WTC11 (cell line): ENCODE measurements around the gene HIPK3. TPM values are rescaled to one million over a fixed set of nuclear protein-coding genes. Genes with fewer than 3 reads are reported as not detected.

Experiments used
- ATAC-seq: fragments of 200-7000 bp; cut with Tn5 transposase; 2 replicates; pipeline ENCODE4 v1.10.0; 2021; ENCODE audit warnings: mild to moderate bottlenecking, moderate library complexity
- CTCF ChIA-PET: fragments of 300-600 bp; sonication (Branson Sonifier 250); formaldehyde crosslinking; loops from one replicate; lab custom pipeline; 2021; ENCODE audit warnings: antibody characterized with exemption; lab: Charles Lee
- POLR2A ChIA-PET: fragments of 350-600 bp; sonication (Branson Sonifier 250); formaldehyde crosslinking; loops from one replicate; lab custom pipeline; 2021; ENCODE audit warnings: antibody characterized with exemption; lab: Charles Lee
- DNase-seq: peaks from one replicate; pipeline ENCODE4 v3.0.0; 2021; ENCODE audit warnings: low spot score
- H3K27ac Mint-ChIP-seq: 2 replicates; pipeline ENCODE4 v1.8.0; 2021; ENCODE audit warnings: mixed read lengths
- H3K27me3 Mint-ChIP-seq: 2 replicates; pipeline ENCODE4 v1.8.0; 2021; ENCODE audit warnings: low read depth, mild to moderate bottlenecking, moderate library complexity, mixed read lengths
- H3K36me3 Mint-ChIP-seq: 2 replicates; pipeline ENCODE4 v1.8.0; 2021; ENCODE audit warnings: mixed read lengths
- H3K4me1 Mint-ChIP-seq: 2 replicates; pipeline ENCODE4 v1.8.0; 2022; ENCODE audit warnings: mixed read lengths
- H3K4me3 Mint-ChIP-seq: 2 replicates; pipeline ENCODE4 v1.8.0; 2021; ENCODE audit warnings: mild to moderate bottlenecking, moderate library complexity, mixed read lengths
- H3K9me3 Mint-ChIP-seq: 2 replicates; pipeline ENCODE4 v1.8.0; 2021; ENCODE audit warnings: mixed read lengths
- CBFB ChIP-seq: sonication (generic); formaldehyde crosslinking; IDR thresholded peaks from 2 replicates; pipeline ENCODE4 v1.8.1; 2022; ENCODE audit warnings: mild to moderate bottlenecking, low read depth, missing genetic modification reagents
- CREM ChIP-seq: sonication (generic); formaldehyde crosslinking; IDR thresholded peaks from 2 replicates; pipeline ENCODE4 v1.8.1; 2022; ENCODE audit warnings: mild to moderate bottlenecking, missing genetic modification reagents, moderate library complexity
- FOXP1 ChIP-seq: sonication (generic); formaldehyde crosslinking; IDR thresholded peaks from 2 replicates; pipeline ENCODE4 v1.8.0; 2022; ENCODE audit warnings: missing genetic modification reagents, mild to moderate bottlenecking, moderate library complexity, borderline replicate concordance
- JAZF1 ChIP-seq: fragments of 250-450 bp; sonication (Bioruptor Pico); IDR thresholded peaks from 2 replicates; pipeline ENCODE4 v1.9.0; 2021; ENCODE audit warnings: moderate library complexity, mild to moderate bottlenecking, inconsistent platforms
- MXD4 ChIP-seq: fragments of 250-450 bp; sonication (Bioruptor Pico); IDR thresholded peaks from 2 replicates; pipeline ENCODE4 v1.8.0; 2021; ENCODE audit warnings: mild to moderate bottlenecking, moderate library complexity, borderline replicate concordance
- MYBL2 ChIP-seq: sonication (generic); formaldehyde crosslinking; IDR thresholded peaks from 2 replicates; pipeline ENCODE4 v1.8.1; 2023; ENCODE audit warnings: mild to moderate bottlenecking, moderate library complexity, missing genetic modification reagents
- TEAD4 ChIP-seq: sonication (generic); formaldehyde crosslinking; IDR thresholded peaks from 2 replicates; pipeline ENCODE4 v1.8.0; 2022; ENCODE audit warnings: mild to moderate bottlenecking, missing genetic modification reagents
- ZBTB21 ChIP-seq: sonication (generic); formaldehyde crosslinking; IDR thresholded peaks from 2 replicates; pipeline ENCODE4 v1.8.1; 2023; ENCODE audit warnings: mild to moderate bottlenecking, missing genetic modification reagents, borderline replicate concordance
- ZNF121 ChIP-seq: sonication (generic); formaldehyde crosslinking; IDR thresholded peaks from 2 replicates; pipeline ENCODE4 v1.8.0; 2023; ENCODE audit warnings: missing genetic modification reagents
- ZNF396 ChIP-seq: fragments of 250-450 bp; sonication (Bioruptor Pico); IDR thresholded peaks from 2 replicates; pipeline ENCODE4 v1.8.0; 2021; ENCODE audit warnings: mild to moderate bottlenecking, moderate library complexity, borderline replicate concordance
- ZNF423 ChIP-seq: fragments of 250-450 bp; sonication (Bioruptor Pico); IDR thresholded peaks from 2 replicates; pipeline ENCODE4 v2.1.2; 2022; ENCODE audit warnings: mild to moderate bottlenecking, moderate library complexity
- total RNA-seq: library from RNA; stranded (reverse); gene quantifications from 3 replicates; pipeline ENCODE4 v1.2.3, GENCODE V29; 2021
- TF ChIP-seq, protein P1 (sequence below): sonication (generic); formaldehyde crosslinking; IDR thresholded peaks from 2 replicates; pipeline ENCODE4 v1.8.0; 2022; ENCODE audit warnings: mild to moderate bottlenecking, missing genetic modification reagents
- TF ChIP-seq, protein P2 (sequence below): sonication (generic); formaldehyde crosslinking; IDR thresholded peaks from 2 replicates; pipeline ENCODE4 v1.8.1; 2022; ENCODE audit warnings: low read depth, mild to moderate bottlenecking, moderate library complexity, missing genetic modification reagents, borderline replicate concordance
- TF ChIP-seq, protein P3 (sequence below): sonication (generic); formaldehyde crosslinking; IDR thresholded peaks from 2 replicates; pipeline ENCODE4 v1.8.0; 2023; ENCODE audit warnings: missing genetic modification reagents, mild to moderate bottlenecking, borderline replicate concordance
- TF ChIP-seq, protein P4 (sequence below): sonication (generic); formaldehyde crosslinking; IDR thresholded peaks from 2 replicates; pipeline ENCODE4 v1.8.1; 2023; ENCODE audit warnings: mild to moderate bottlenecking, missing genetic modification reagents, borderline replicate concordance

HIPK3 gene
- total RNA-seq, 1 experiment from 2014 or later = 24.1 TPM

DNA sequence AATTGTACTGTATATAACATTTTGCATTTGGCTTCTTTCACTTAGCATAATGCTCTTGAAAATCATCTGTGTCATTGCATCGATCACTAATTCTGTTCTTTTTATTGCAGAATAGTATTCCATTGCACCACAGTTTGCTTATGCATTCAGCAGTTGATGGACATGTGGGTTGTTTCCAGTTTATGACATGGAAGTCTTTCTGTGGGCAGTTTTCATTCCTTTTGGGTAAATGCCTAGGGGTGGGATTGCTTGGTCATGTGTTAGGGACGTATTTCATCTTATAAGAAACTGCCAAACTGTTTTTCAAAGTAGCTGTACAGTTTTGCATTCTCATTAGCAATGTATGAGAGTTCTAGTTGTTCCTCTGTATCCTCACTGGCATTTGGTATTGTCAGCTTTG, 127.0 kb downstream of the HIPK3 start (continued):
- TF ChIP-seq, protein P1, sequence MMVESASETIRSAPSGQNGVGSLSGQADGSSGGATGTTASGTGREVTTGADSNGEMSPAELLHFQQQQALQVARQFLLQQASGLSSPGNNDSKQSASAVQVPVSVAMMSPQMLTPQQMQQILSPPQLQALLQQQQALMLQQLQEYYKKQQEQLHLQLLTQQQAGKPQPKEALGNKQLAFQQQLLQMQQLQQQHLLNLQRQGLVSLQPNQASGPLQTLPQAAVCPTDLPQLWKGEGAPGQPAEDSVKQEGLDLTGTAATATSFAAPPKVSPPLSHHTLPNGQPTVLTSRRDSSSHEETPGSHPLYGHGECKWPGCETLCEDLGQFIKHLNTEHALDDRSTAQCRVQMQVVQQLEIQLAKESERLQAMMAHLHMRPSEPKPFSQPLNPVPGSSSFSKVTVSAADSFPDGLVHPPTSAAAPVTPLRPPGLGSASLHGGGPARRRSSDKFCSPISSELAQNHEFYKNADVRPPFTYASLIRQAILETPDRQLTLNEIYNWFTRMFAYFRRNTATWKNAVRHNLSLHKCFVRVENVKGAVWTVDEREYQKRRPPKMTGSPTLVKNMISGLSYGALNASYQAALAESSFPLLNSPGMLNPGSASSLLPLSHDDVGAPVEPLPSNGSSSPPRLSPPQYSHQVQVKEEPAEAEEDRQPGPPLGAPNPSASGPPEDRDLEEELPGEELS = no peak

DNA sequence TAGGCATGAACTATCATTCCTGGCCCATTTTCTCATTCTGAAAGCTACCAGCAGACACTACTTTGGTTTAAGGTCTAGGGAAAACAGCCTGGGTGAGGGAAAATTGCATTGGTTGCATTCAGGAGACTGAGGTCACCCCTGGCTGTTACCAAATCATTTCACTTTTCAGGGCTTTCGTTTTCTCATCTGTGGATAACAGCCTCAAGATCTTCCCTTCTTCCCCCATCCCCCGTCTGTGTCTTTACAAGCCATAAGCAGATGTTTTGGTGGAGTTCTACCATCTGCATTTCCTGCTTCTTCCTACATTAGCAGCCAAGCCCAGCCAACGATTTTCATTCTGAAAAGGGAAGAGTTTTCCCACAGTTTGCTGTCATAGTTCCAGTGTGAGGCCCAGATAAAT, 130.4 kb downstream of the HIPK3 start:
- ATAC-seq = no peak
- TF ChIP-seq ZBTB21 (CRISPR knock-in tag) = no peak
- H3K27me3 Mint-ChIP-seq = no peaks in the 10 kb centered on the region
- DNase-seq = no peak
- H3K9me3 Mint-ChIP-seq = peaks cover 12% of the 10 kb centered on the region
- POLR2A ChIA-PET = no interaction called here
- H3K4me1 Mint-ChIP-seq = peaks cover 3% of the 10 kb centered on the region; the same call in 1 of the 2 replicates
- H3K27ac Mint-ChIP-seq = no peak overlapping the region
- H3K4me3 Mint-ChIP-seq = no peak overlapping the region
- CTCF ChIA-PET = no interaction called here
- peaks cover 10% of the 10 kb centered on the region; the same call in 1 of the 2 replicates for H3K36me3 Mint-ChIP-seq

DNA sequence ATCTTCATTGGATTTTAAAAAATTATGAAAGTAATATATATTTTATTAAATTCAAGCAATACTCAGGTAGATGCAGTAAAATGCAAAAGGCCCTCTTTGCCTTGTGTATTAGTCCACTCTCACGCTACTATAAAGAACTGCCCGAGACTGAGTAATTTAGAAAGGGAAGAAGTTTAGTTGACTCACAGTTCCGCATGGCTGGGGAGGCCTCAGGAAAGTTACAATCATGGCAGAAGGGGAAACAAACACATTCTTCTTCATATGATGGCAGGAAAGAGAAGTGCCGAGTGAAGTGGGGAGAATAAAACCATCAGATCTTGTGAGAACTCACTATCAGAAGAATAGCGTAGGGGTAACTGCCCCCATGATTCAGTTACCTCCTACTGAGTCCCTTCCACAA, 130.8 kb downstream of the HIPK3 start:
- H3K27ac Mint-ChIP-seq = no peak overlapping the region
- peaks cover 12% of the 10 kb centered on the region for H3K9me3 Mint-ChIP-seq
- DNase-seq (no peak), ATAC-seq (no peak)
- ChIA-PET POLR2A (no interaction called here), CTCF (no interaction called here)
- H3K27me3 Mint-ChIP-seq = no peaks in the 10 kb centered on the region
- H3K4me3 Mint-ChIP-seq = no peak overlapping the region
- TF ChIP-seq CBFB (CRISPR knock-in tag) = no peak
- no peak for TF ChIP-seq ZNF423
- no peak for TF ChIP-seq ZNF121
- TF ChIP-seq TEAD4 (CRISPR knock-in tag) = no peak
- no peak for TF ChIP-seq FOXP1
- TF ChIP-seq ZNF396 (CRISPR knock-in tag) = no peak
- TF ChIP-seq, protein P2, sequence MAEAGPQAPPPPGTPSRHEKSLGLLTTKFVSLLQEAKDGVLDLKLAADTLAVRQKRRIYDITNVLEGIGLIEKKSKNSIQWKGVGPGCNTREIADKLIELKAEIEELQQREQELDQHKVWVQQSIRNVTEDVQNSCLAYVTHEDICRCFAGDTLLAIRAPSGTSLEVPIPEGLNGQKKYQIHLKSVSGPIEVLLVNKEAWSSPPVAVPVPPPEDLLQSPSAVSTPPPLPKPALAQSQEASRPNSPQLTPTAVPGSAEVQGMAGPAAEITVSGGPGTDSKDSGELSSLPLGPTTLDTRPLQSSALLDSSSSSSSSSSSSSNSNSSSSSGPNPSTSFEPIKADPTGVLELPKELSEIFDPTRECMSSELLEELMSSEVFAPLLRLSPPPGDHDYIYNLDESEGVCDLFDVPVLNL (CRISPR knock-in tag) = no peak
- peaks cover 3% of the 10 kb centered on the region; the same call in 1 of the 2 replicates for H3K4me1 Mint-ChIP-seq
- peaks cover 10% of the 10 kb centered on the region; the same call in 1 of the 2 replicates for H3K36me3 Mint-ChIP-seq

DNA sequence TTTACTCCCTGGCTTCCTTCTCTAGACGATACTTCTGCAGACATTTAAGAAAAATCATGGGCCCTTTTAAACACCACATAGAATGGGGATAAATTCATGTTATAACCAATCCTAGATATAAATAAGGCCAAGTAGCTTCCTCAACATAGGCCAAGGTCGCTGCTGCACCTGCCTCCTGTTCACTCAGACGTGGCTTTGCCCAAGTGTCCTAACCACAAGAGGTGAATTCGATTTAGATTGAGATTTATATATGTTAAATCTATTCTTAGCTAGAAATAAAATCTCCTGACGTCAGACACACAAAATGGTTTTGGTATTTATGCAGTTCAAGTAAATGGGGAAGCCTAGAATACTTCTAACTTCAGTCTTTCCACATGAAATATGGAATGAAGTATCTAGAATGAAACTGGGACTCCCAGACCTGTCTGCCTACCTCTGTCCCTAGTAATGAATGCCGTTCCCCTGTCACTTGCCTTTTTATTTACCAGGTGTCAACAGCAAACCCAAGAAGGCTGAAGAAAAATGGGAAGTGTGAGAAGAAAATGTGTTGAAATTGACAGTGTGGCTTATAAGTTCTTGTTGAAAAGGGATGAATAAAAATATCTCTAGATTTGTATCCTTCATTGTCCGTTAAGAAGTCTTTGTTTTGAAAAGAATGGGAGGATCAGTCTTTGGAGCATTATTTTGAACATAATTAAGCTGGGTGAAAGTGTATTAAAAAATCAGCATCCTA, 131.8 kb downstream of the HIPK3 start:
- no peak for ATAC-seq
- H3K27me3 Mint-ChIP-seq = no peaks in the 10 kb centered on the region
- no peak overlapping the region for H3K27ac Mint-ChIP-seq
- no peak overlapping the region for H3K4me3 Mint-ChIP-seq
- H3K4me1 Mint-ChIP-seq = peaks cover 3% of the 10 kb centered on the region; the same call in 1 of the 2 replicates
- H3K9me3 Mint-ChIP-seq = peaks cover 12% of the 10 kb centered on the region
- TF ChIP-seq MXD4 (CRISPR knock-in tag) = no peak
- no peak for TF ChIP-seq JAZF1 (CRISPR knock-in tag)
- no peak for TF ChIP-seq CREM (CRISPR knock-in tag)
- TF ChIP-seq, all 79 proteins: peak for 0
- ChIA-PET CTCF (no interaction called here), POLR2A (no interaction called here)
- peaks cover 10% of the 10 kb centered on the region; the same call in 1 of the 2 replicates for H3K36me3 Mint-ChIP-seq
- no peak for DNase-seq

DNA sequence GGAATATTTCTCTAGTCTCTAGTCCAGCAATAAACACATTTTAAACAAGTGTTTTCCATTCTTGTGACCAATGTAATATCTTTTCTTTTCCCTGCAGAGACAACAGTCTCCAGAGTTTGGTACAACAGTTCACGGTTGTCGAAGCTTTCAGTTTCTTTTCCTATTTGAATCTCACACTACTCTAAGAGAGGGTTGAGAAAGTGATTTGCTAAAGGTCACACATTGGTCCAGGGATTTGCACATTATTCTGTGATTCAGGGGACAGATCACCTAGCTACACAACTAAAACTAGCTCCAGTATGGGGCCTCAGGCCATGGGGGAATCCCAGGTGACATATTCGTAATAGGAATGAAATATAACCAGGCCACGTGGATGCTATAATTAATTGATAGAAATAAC, 132.5 kb downstream of the HIPK3 start:
- Mint-ChIP-seq H3K4me1 (peaks cover 3% of the 10 kb centered on the region; the same call in 1 of the 2 replicates), H3K9me3 (peaks cover 12% of the 10 kb centered on the region), H3K36me3 (peaks cover 10% of the 10 kb centered on the region; the same call in 1 of the 2 replicates), H3K4me3 (no peak overlapping the region), H3K27ac (no peak overlapping the region), H3K27me3 (no peaks in the 10 kb centered on the region)
- DNase-seq = no peak
- CTCF ChIA-PET = interaction anchor here (0.9 kb wide), 1 partner anchor 18 kb away, joined by 3 read pairs; no protein-coding TSS in a partner anchor
- POLR2A ChIA-PET = no interaction called here
- no peak for ATAC-seq
- TF ChIP-seq MYBL2 (CRISPR knock-in tag) = no peak
- TF ChIP-seq, protein P3, sequence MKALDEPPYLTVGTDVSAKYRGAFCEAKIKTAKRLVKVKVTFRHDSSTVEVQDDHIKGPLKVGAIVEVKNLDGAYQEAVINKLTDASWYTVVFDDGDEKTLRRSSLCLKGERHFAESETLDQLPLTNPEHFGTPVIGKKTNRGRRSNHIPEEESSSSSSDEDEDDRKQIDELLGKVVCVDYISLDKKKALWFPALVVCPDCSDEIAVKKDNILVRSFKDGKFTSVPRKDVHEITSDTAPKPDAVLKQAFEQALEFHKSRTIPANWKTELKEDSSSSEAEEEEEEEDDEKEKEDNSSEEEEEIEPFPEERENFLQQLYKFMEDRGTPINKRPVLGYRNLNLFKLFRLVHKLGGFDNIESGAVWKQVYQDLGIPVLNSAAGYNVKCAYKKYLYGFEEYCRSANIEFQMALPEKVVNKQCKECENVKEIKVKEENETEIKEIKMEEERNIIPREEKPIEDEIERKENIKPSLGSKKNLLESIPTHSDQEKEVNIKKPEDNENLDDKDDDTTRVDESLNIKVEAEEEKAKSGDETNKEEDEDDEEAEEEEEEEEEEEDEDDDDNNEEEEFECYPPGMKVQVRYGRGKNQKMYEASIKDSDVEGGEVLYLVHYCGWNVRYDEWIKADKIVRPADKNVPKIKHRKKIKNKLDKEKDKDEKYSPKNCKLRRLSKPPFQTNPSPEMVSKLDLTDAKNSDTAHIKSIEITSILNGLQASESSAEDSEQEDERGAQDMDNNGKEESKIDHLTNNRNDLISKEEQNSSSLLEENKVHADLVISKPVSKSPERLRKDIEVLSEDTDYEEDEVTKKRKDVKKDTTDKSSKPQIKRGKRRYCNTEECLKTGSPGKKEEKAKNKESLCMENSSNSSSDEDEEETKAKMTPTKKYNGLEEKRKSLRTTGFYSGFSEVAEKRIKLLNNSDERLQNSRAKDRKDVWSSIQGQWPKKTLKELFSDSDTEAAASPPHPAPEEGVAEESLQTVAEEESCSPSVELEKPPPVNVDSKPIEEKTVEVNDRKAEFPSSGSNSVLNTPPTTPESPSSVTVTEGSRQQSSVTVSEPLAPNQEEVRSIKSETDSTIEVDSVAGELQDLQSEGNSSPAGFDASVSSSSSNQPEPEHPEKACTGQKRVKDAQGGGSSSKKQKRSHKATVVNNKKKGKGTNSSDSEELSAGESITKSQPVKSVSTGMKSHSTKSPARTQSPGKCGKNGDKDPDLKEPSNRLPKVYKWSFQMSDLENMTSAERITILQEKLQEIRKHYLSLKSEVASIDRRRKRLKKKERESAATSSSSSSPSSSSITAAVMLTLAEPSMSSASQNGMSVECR (CRISPR knock-in tag) = no peak
- TF ChIP-seq, protein P4, sequence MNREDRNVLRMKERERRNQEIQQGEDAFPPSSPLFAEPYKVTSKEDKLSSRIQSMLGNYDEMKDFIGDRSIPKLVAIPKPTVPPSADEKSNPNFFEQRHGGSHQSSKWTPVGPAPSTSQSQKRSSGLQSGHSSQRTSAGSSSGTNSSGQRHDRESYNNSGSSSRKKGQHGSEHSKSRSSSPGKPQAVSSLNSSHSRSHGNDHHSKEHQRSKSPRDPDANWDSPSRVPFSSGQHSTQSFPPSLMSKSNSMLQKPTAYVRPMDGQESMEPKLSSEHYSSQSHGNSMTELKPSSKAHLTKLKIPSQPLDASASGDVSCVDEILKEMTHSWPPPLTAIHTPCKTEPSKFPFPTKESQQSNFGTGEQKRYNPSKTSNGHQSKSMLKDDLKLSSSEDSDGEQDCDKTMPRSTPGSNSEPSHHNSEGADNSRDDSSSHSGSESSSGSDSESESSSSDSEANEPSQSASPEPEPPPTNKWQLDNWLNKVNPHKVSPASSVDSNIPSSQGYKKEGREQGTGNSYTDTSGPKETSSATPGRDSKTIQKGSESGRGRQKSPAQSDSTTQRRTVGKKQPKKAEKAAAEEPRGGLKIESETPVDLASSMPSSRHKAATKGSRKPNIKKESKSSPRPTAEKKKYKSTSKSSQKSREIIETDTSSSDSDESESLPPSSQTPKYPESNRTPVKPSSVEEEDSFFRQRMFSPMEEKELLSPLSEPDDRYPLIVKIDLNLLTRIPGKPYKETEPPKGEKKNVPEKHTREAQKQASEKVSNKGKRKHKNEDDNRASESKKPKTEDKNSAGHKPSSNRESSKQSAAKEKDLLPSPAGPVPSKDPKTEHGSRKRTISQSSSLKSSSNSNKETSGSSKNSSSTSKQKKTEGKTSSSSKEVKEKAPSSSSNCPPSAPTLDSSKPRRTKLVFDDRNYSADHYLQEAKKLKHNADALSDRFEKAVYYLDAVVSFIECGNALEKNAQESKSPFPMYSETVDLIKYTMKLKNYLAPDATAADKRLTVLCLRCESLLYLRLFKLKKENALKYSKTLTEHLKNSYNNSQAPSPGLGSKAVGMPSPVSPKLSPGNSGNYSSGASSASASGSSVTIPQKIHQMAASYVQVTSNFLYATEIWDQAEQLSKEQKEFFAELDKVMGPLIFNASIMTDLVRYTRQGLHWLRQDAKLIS (CRISPR knock-in tag) = no peak
